GM12875 (cell line): ENCODE measurements around the gene PITX2.
A peak's percentile ranks its signal among the peaks of the same experiment; 100 is the strongest.
"Not testable (repeated sequence)": the region's sequence is repeated elsewhere in the genome, so short reads cannot be mapped to it uniquely, and the experiment has no call there.

ENCODE experiments used
- H3K4me3 ChIP-seq: one replicate; pipeline ENCODE4 v1.5.1; 2011; ENCODE audit warnings: low read depth, low read length, control low read depth
- CTCF ChIP-seq: IDR thresholded peaks from 2 replicates; pipeline ENCODE4 v1.5.1; 2011; ENCODE audit warnings: low read depth, mild to moderate bottlenecking, control low read depth, inconsistent platforms, low read length, moderate library complexity, borderline replicate concordance; ENCODE audit not compliant: insufficient read depth

The PITX2 gene

GRCh38 chr4:110597582-110597981 lies 25.3 kb downstream of the PITX2 start:
- H3K4me3 ChIP-seq: no peak overlapping the region
- no peak for TF ChIP-seq CTCF

- no peak for TF ChIP-seq CTCF
- no peak overlapping the region for H3K4me3 ChIP-seq
Observed at GRCh38 chr4:110596431-110596830, 26.4 kb downstream of the PITX2 start.

- H3K4me3 ChIP-seq: no peak overlapping the region
- no peak for TF ChIP-seq CTCF
Observed at GRCh38 chr4:110595583-110595982, 27.3 kb downstream of the PITX2 start.

- no peak overlapping the region for H3K4me3 ChIP-seq
- TF ChIP-seq CTCF: no peak
Observed at GRCh38 chr4:110589297-110589696, 33.6 kb downstream of the PITX2 start.

GRCh38 chr4:110587666-110588285 lies 35.1 kb downstream of the PITX2 start:
- TF ChIP-seq CTCF: no peak
- no peak overlapping the region for H3K4me3 ChIP-seq

- no peak overlapping the region for H3K4me3 ChIP-seq
- TF ChIP-seq CTCF: peak; percentile 28; the same call in 1 of the 2 replicates
Observed at GRCh38 chr4:110586131-110586850, 36.6 kb downstream of the PITX2 start.

GRCh38 chr4:110576696-110577095 lies 46.2 kb downstream of the PITX2 start:
- not testable (repeated sequence) for H3K4me3 ChIP-seq
